Measurements from ENCODE around the gene RETREG3. TPM values are rescaled to one million over a fixed set of nuclear protein-coding genes. Genes with fewer than 3 reads are reported as not detected.

Gene RETREG3
- total RNA-seq, 1 donor from 2014 or later = 61.8 TPM

DNA sequence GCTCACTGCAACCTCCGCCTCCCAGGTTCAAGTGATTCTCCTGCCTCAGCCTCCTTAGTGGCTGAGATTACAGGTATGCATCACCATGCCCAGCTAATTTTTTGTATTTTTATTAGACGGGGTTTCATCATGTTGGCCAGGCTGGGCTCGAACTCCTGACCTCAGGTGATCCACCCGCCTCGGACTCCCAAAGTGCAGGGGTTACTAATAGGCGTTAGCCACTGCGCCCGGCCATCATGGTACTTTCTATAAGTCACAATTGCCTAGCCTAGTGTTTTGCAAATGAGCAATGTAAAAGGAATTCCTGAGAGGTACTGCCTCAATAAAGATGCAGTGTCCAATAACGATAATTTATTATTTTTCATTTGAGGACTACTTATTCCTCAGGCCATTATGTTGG is 17.8 kb downstream of the RETREG3 start:
- H3K36me3 Mint-ChIP-seq (ENCODE audit: low read depth) = peaks cover 23% of the 10 kb centered on the region
- peaks cover 2% of the 10 kb centered on the region for H3K4me1 Mint-ChIP-seq (ENCODE audit: low read depth)
- H3K9me3 Mint-ChIP-seq (ENCODE audit: low read depth) = no peaks in the 10 kb centered on the region
- peak; percentile 25 for DNase-seq (ENCODE audit: low spot score)
- TF ChIP-seq, protein P1, sequence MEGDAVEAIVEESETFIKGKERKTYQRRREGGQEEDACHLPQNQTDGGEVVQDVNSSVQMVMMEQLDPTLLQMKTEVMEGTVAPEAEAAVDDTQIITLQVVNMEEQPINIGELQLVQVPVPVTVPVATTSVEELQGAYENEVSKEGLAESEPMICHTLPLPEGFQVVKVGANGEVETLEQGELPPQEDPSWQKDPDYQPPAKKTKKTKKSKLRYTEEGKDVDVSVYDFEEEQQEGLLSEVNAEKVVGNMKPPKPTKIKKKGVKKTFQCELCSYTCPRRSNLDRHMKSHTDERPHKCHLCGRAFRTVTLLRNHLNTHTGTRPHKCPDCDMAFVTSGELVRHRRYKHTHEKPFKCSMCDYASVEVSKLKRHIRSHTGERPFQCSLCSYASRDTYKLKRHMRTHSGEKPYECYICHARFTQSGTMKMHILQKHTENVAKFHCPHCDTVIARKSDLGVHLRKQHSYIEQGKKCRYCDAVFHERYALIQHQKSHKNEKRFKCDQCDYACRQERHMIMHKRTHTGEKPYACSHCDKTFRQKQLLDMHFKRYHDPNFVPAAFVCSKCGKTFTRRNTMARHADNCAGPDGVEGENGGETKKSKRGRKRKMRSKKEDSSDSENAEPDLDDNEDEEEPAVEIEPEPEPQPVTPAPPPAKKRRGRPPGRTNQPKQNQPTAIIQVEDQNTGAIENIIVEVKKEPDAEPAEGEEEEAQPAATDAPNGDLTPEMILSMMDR (IDR thresholded peaks at IDR 0.05) = no peak
- H3K4me3 Mint-ChIP-seq (ENCODE audit: unreplicated experiment) = no peak overlapping the region
- no peaks in the 10 kb centered on the region for H3K27me3 Mint-ChIP-seq (ENCODE audit: low read depth)
- no peak overlapping the region for H3K27ac Mint-ChIP-seq (ENCODE audit: unreplicated experiment)

DNA sequence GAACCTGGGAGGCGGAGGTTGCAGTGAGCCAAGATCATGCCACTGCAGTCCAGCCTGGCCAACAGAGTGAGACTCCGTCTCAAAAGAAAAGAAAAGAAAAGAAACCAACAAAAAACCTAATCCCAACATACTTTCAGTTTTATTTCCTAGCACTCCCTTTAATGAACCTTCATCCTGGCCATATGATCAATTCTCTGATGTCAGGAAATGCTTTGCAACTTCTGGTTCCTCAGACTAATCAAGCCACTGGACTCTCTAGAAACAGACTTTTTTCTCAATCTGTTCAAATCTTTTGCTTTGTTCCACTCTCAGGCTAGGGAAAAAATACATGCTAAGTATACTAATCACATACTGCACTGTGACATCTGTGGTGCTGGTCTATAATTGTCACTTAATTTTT is 18.3 kb downstream of the RETREG3 start:
- TF ChIP-seq, protein P1 (IDR thresholded peaks at IDR 0.05) = no peak
- DNase-seq (ENCODE audit: low spot score) = no peak
- Mint-ChIP-seq H3K9me3 (ENCODE audit: low read depth) (no peaks in the 10 kb centered on the region), H3K4me1 (ENCODE audit: low read depth) (peaks cover 2% of the 10 kb centered on the region), H3K36me3 (ENCODE audit: low read depth) (peaks cover 21% of the 10 kb centered on the region), H3K4me3 (ENCODE audit: unreplicated experiment) (no peak overlapping the region), H3K27me3 (ENCODE audit: low read depth) (no peaks in the 10 kb centered on the region), H3K27ac (ENCODE audit: unreplicated experiment) (no peak overlapping the region)

DNA sequence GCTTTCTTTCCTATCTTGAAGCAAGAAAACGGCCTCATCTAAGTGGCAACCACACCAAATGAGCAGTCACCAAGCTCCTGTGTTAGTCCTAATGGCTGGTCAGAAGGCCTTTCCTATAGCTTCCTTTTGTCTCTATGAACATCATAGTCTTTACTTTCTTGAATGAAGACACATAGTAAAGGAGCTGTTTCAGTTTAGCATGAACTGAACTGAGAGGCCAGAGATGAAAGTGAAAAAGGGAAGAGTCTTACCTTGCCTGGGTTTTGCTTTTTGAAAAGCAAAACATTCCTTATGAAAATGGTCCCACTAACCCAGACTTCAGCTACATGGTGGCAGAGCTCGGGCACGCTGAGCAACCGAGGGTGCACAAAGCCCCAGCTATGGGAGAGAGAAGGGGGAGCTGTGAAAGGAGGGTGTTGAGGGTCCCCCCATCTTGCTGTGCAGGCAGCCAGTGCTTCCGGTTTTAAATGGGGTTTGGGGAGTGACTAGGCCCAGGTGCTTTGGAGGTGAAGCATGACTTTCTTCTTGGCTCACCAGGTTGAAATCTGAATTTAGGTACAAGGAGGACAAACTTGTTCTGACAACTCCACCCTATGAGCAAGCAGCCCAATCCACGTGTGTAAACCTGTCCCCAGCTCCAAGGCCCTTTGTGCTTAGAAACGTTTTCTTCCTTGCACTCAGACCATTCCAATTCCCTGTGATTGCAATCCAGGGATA is 22.5 kb downstream of the RETREG3 start:
- H3K36me3 Mint-ChIP-seq (ENCODE audit: low read depth) = peaks cover 31% of the 10 kb centered on the region
- H3K27me3 Mint-ChIP-seq (ENCODE audit: low read depth) = no peaks in the 10 kb centered on the region
- TF ChIP-seq, protein P1 (IDR thresholded peaks at IDR 0.05) = no peak
- no peak overlapping the region for H3K4me3 Mint-ChIP-seq (ENCODE audit: unreplicated experiment)
- peak overlapping the region; percentile 64 for H3K27ac Mint-ChIP-seq (ENCODE audit: unreplicated experiment)
- H3K4me1 Mint-ChIP-seq (ENCODE audit: low read depth) = peaks cover 2% of the 10 kb centered on the region
- DNase-seq (ENCODE audit: low spot score) = peak; percentile 33
- no peaks in the 10 kb centered on the region for H3K9me3 Mint-ChIP-seq (ENCODE audit: low read depth)

DNA sequence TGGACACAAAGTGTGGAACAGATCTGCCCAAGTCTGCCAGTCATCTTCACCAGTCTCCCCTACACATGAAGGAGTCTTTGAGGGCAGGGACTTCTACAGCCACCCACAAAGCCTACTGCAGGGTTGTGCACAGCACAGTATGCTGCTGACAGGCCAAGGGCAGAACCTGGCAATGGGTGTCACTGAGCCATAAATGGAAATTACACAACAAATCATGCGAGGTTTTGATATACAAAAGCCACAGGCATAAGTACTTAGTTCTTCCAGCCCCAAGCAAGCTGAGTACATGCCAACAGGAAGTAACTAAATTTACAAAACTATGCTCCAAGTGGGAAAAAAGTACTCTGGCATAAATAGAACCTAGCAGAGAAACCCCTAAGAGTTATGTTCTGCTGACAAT is 23.8 kb downstream of the RETREG3 start:
- H3K27ac Mint-ChIP-seq (ENCODE audit: unreplicated experiment) = no peak overlapping the region
- peaks cover 2% of the 10 kb centered on the region for H3K4me1 Mint-ChIP-seq (ENCODE audit: low read depth)
- no peaks in the 10 kb centered on the region for H3K9me3 Mint-ChIP-seq (ENCODE audit: low read depth)
- no peak overlapping the region for H3K4me3 Mint-ChIP-seq (ENCODE audit: unreplicated experiment)
- TF ChIP-seq, protein P1 (IDR thresholded peaks at IDR 0.05) = no peak
- DNase-seq (ENCODE audit: low spot score) = no peak
- H3K27me3 Mint-ChIP-seq (ENCODE audit: low read depth) = no peaks in the 10 kb centered on the region
- H3K36me3 Mint-ChIP-seq (ENCODE audit: low read depth) = peaks cover 26% of the 10 kb centered on the region

DNA sequence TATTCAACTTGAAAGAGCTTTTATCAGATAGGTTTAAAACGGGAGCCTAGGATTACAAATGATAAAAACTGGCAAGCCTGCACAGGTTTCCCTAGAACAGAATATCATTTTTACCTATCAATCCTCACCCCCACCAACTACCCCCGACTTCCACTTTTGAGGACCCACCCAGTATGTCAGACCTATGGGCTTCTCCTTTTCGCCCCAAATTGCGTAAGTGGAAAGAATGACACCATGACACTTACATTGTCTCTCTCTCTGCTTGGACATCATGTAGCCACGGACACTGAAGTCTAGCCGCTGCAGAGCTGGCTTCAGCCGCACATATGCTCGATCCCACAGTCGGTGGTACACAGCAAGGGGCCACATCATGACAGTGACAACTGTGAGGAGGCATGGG is 24.3 kb downstream of the RETREG3 start:
- peaks cover 2% of the 10 kb centered on the region for H3K4me1 Mint-ChIP-seq (ENCODE audit: low read depth)
- TF ChIP-seq, protein P1 (IDR thresholded peaks at IDR 0.05) = no peak
- H3K36me3 Mint-ChIP-seq (ENCODE audit: low read depth) = peaks cover 24% of the 10 kb centered on the region

More for the DNA sequence above, 24.3 kb downstream of the RETREG3 start:
- no peak overlapping the region for H3K27ac Mint-ChIP-seq (ENCODE audit: unreplicated experiment)
- no peak for DNase-seq (ENCODE audit: low spot score)
- H3K9me3 Mint-ChIP-seq (ENCODE audit: low read depth) = no peaks in the 10 kb centered on the region
- H3K4me3 Mint-ChIP-seq (ENCODE audit: unreplicated experiment) = no peak overlapping the region
- H3K27me3 Mint-ChIP-seq (ENCODE audit: low read depth) = no peaks in the 10 kb centered on the region

All from chondrocyte (in vitro differentiated cells).